ENCODE results near the gene CDIP1.

The CDIP1 gene

DNA sequence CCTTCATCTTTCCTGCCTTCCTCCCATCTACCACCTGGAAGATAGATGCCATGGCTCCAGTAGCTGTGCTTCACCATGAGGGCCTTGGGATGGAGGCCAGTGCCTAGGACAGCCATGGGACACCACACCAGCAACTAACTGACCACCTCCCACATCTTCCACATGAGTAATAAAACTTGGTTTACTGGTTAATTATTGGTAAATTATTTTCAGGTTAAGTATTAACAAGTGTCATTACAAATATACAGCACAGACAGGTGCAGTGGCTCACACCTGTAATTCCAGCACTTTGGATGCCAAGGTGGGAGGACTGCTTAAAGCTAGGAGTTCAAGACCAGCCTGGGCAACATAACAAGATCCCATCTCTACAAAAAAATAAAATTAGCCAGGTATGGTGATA lies 14.0 kb downstream of the CDIP1 start:
- TF ChIP-seq, protein P1, sequence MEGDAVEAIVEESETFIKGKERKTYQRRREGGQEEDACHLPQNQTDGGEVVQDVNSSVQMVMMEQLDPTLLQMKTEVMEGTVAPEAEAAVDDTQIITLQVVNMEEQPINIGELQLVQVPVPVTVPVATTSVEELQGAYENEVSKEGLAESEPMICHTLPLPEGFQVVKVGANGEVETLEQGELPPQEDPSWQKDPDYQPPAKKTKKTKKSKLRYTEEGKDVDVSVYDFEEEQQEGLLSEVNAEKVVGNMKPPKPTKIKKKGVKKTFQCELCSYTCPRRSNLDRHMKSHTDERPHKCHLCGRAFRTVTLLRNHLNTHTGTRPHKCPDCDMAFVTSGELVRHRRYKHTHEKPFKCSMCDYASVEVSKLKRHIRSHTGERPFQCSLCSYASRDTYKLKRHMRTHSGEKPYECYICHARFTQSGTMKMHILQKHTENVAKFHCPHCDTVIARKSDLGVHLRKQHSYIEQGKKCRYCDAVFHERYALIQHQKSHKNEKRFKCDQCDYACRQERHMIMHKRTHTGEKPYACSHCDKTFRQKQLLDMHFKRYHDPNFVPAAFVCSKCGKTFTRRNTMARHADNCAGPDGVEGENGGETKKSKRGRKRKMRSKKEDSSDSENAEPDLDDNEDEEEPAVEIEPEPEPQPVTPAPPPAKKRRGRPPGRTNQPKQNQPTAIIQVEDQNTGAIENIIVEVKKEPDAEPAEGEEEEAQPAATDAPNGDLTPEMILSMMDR (IDR thresholded peaks at IDR 0.05; ENCODE audit: low read depth, low read length, missing control alignments), result no peak
- no peak overlapping the region for H3K4me3 ChIP-seq (replicated peaks; ENCODE audit: low read depth, low read length)
- no peak for DNase-seq (ENCODE audit: extremely low read depth, low read depth)

GRCh38 chr16:4523686-4524085 lies 14.9 kb downstream of the CDIP1 start:
- H3K4me3 ChIP-seq (replicated peaks; ENCODE audit: low read depth, low read length), result no peak overlapping the region
- DNase-seq (ENCODE audit: extremely low read depth, low read depth), result no peak
- TF ChIP-seq, protein P1 (IDR thresholded peaks at IDR 0.05; ENCODE audit: low read depth, low read length, missing control alignments), result no peak

DNA sequence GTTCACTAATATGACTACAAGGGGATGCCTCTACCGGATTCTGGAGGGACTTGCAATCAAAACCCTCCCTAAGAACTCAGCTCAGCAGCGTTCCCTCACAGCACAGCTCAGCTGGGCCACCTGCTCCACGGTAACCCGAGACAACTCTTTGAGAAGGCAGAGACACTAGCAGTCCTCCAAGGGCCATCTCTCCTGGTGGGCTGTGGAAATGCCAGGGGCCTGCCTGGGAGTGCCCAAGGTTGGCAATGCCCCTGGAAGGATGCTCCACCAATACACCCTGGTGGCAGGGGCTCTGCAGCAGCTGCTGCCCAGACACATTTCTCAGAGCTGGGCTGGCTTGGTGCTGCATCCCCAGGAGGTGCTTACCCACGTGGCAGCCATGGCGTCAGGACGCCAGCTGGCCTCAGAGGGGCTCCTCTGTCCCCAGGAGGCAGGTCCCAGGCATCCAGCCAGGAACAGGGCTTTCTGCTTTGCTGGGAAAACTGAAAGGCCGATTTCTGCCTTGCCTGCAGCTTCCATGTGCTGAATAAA lies 16.5 kb downstream of the CDIP1 start:
- TF ChIP-seq, protein P1 (IDR thresholded peaks at IDR 0.05; ENCODE audit: low read depth, low read length, missing control alignments), result no peak
- no peak for DNase-seq (ENCODE audit: extremely low read depth, low read depth)

GRCh38 chr16:4520913-4521312 lies 17.7 kb downstream of the CDIP1 start:
- TF ChIP-seq, protein P1 (IDR thresholded peaks at IDR 0.05; ENCODE audit: low read depth, low read length, missing control alignments), result no peak
- no peak overlapping the region for H3K4me3 ChIP-seq (replicated peaks; ENCODE audit: low read depth, low read length)
- DNase-seq (ENCODE audit: extremely low read depth, low read depth), result no peak

More for the DNA sequence above, 16.5 kb downstream of the CDIP1 start:
- no peak overlapping the region for H3K4me3 ChIP-seq (replicated peaks; ENCODE audit: low read depth, low read length)

GRCh38 chr16:4519274-4520058 lies 19.1 kb downstream of the CDIP1 start:
- TF ChIP-seq, protein P1 (IDR thresholded peaks at IDR 0.05; ENCODE audit: low read depth, low read length, missing control alignments), result no peak
- H3K4me3 ChIP-seq (replicated peaks; ENCODE audit: low read depth, low read length), result no peak overlapping the region
- DNase-seq (ENCODE audit: extremely low read depth, low read depth), result no peak

DNA sequence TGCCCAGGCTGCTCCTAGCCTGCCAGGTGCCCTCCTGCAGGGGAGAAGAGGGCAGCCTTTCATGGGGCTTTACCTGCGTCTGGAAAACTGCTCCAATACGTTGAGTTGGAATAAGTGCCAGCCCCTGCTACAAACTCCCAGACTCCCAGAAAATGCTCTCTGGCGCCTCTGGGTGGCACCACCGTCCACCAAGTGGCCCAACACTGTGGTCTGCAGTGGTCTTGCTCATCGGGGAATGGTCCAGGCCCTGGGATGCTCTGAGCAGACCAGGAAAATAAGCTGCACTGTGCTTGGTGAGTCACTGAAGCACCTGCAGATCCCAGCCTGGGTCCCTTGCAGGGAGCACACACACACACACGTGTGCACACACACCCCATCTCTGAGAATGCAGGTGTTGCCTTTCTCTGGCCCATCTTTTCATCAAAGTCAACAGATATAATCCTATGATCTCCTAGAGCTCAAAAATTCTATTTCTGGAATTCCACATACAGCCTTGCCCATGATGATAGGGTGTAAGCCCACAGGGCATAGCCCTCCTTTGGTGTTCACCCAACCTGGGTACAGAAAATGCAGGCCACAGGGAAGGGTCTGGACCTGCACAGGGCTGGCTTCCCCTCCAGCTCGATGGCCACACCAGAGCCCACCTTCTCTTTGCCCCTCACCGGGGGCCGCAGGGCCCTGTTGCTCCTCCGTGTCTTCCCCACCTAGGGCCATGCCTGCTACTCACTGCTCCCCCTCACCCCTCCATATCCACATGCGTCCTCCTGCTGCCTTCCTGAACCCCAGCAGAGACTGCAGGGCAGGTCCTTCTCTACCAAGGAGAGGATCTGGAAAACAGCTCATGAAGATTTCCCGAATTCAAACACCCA lies 20.5 kb downstream of the CDIP1 start:
- TF ChIP-seq, protein P1 (IDR thresholded peaks at IDR 0.05; ENCODE audit: low read depth, low read length, missing control alignments), result peak; percentile 61
- no peak for DNase-seq (ENCODE audit: extremely low read depth, low read depth)
- H3K4me3 ChIP-seq (replicated peaks; ENCODE audit: low read depth, low read length), result no peak overlapping the region
